T-cell (primary cell): Measurements from ENCODE around the gene ZNF106. TPM values are rescaled to one million over a fixed set of nuclear protein-coding genes. Genes with fewer than 3 reads are reported as not detected.

Source experiments
- ATAC-seq, 4 experiments: fragments of 200-7000 bp in 3 of 4; fragments of 150-1000 bp in 1 of 4; cut with Tn5 transposase; replicated peaks in 1 of 4; 1 replicate in 3 of 4; 2 replicates in 1 of 4; pipeline ENCODE4 v1.10.0; 2021; ENCODE audit warnings: moderate library complexity in 3 of 4, mild to moderate bottlenecking in 2 of 4, moderate number of reproducible peaks in 1 of 4
- CTCF ChIA-PET, 2 donors: fragments of 300-600 bp; sonication (Branson Sonifier 250); formaldehyde crosslinking; loops; one replicate each; lab custom pipeline; 2022; ENCODE audit warnings: antibody characterized with exemption in 2 of 2; lab: Charles Lee
- POLR2A ChIA-PET, 2 donors: fragments of 300-600 bp; sonication (Branson Sonifier 250); formaldehyde crosslinking; loops; one replicate each; lab custom pipeline; 2022; ENCODE audit warnings: antibody characterized with exemption in 2 of 2; lab: Charles Lee
- DNase-seq, 35 experiments: peaks; one replicate each; pipeline versions ENCODE4 v3.0.0 to v3.0.0-alpha.2; 2013 to 2023
- H3K27ac ChIP-seq: one replicate; pipeline ENCODE4 v1.5.1; 2013; ENCODE audit warnings: low read length
- H3K27me3 ChIP-seq, 2 experiments: replicated peaks in 1 of 2; 1 replicate in 1 of 2; 2 replicates in 1 of 2; pipeline versions ENCODE4 v1.6.1 to v1.7.0; 2013; ENCODE audit warnings: low read length in 1 of 2, mixed read lengths in 1 of 2; ENCODE audit not compliant: control insufficient read depth in 2 of 2, insufficient read depth in 2 of 2; ENCODE audit errors: extremely low read depth in 1 of 2
- H3K36me3 ChIP-seq, 2 donors: 1 replicate in 1 of 2; 2 replicates in 1 of 2; pipeline versions ENCODE4 v1.6.1 to v1.7.0; 2013; ENCODE audit warnings: low read length in 1 of 2; ENCODE audit not compliant: control insufficient read depth in 2 of 2, insufficient read depth in 1 of 2; ENCODE audit errors: extremely low read depth in 1 of 2
- H3K4me1 ChIP-seq, 2 experiments: 1 replicate in 1 of 2; 2 replicates in 1 of 2; pipeline versions ENCODE4 v1.6.1 to v1.7.0; 2013; ENCODE audit warnings: low read length in 2 of 2, mixed read lengths in 1 of 2; ENCODE audit not compliant: insufficient read depth in 2 of 2, control insufficient read depth in 1 of 2; ENCODE audit errors: extremely low read depth in 1 of 2
- H3K4me3 ChIP-seq, 2 donors: 1 replicate in 1 of 2; 2 replicates in 1 of 2; pipeline versions ENCODE4 v1.5.1 to v1.7.0; 2013; ENCODE audit warnings: mild to moderate bottlenecking in 2 of 2, low read length in 1 of 2, moderate library complexity in 1 of 2; ENCODE audit not compliant: control insufficient read depth in 1 of 2; ENCODE audit errors: extremely low read depth in 1 of 2
- H3K9me3 ChIP-seq: 2 replicates; pipeline ENCODE4 v1.7.0; 2013
- H3K27ac Mint-ChIP-seq, 2 donors: one replicate each; pipeline ENCODE4 v1.8.0; 2020 to 2021; ENCODE audit warnings: mild to moderate bottlenecking in 2 of 2, mixed read lengths in 2 of 2
- H3K27me3 Mint-ChIP-seq, 2 donors: one replicate each; pipeline ENCODE4 v1.8.0; 2021 to 2022; ENCODE audit warnings: mixed read lengths in 2 of 2
- H3K36me3 Mint-ChIP-seq: one replicate; pipeline ENCODE4 v1.8.0; 2021; ENCODE audit warnings: mixed read lengths
- H3K4me1 Mint-ChIP-seq, 3 donors: one replicate each; pipeline ENCODE4 v1.8.0; 2020 to 2022; ENCODE audit warnings: mixed read lengths in 3 of 3, mild to moderate bottlenecking in 1 of 3
- H3K4me3 Mint-ChIP-seq, 3 donors: one replicate each; pipeline ENCODE4 v1.8.0; 2020 to 2022; ENCODE audit warnings: mild to moderate bottlenecking in 3 of 3, mixed read lengths in 3 of 3, moderate library complexity in 3 of 3
- H3K9me3 Mint-ChIP-seq, 3 donors: one replicate each; pipeline ENCODE4 v1.8.0; 2020 to 2022; ENCODE audit warnings: mixed read lengths in 3 of 3
- WGBS: methylation state at CpG from one replicate; pipeline ENCODE4 v1.1.5; 2013; ENCODE audit warnings: missing lambda C conversion rate; ENCODE audit not compliant: insufficient coverage; 5-methylcytosine and 5-hydroxymethylcytosine counted together
- total RNA-seq, 35 experiments: library from RNA in 6 of 35; stranded (reverse) in 6 of 35; fragments of 120-200 nt in 1 of 35; gene quantifications; one replicate each; pipeline versions ENCODE4 v1.2.1 to v1.2.4 and lab custom pipeline; 2013 to 2026

The ZNF106 gene
- total RNA-seq, 5 donors from 2014 or later (not counting 1 experiment from before 2014, with no cell fraction given) = 33.1 to 41.1 (median 36.7) TPM

DNA sequence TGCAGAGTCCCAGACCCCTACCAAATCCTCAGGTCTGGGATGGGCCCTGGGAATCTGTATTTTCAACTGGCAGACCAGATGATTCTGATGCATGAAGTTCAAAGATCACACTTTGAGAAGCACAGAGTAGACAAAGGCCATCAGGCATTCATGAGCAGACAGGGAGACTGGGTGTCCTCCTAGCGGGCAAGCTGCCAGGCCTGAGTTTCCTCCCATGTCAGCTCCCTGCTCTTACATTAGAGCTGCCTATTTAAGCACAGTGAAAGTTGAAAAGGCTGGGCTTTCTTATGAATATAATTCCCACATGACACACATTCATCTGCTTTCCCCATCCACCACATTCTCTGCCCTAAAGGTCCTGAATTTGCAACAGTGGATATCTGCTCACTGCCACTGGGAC lies 117.7 kb downstream of the ZNF106 start:
- no CpG with 5 or more reads among the region's 1 CpG for WGBS
- H3K27ac Mint-ChIP-seq = no peak overlapping the region
- no peaks in the 10 kb centered on the region for H3K9me3 ChIP-seq
- no peak overlapping the region for H3K27ac ChIP-seq
- peaks cover 10% of the 10 kb centered on the region for H3K36me3 Mint-ChIP-seq
- no peaks in the 10 kb centered on the region for H3K27me3 Mint-ChIP-seq
- DNase-seq (no peak), ATAC-seq (no peak)
- H3K27me3 ChIP-seq = no peaks in the 10 kb centered on the region
- no peaks in the 10 kb centered on the region for H3K4me1 ChIP-seq
- H3K4me3 Mint-ChIP-seq = no peak overlapping the region
- no peak overlapping the region for H3K4me3 ChIP-seq
- peaks cover 7 to 11% (median 7%) of the 10 kb centered on the region in 3 donors for H3K9me3 Mint-ChIP-seq
- CTCF ChIA-PET = no interaction called here
- H3K4me1 Mint-ChIP-seq = no peaks in the 10 kb centered on the region
- POLR2A ChIA-PET = no interaction called here
- H3K36me3 ChIP-seq = no peaks in the 10 kb centered on the region

GRCh38 chr15:42371096-42371495 lies 119.8 kb downstream of the ZNF106 start:
- no peak for ATAC-seq
- CTCF ChIA-PET = interaction anchor here in 1 of 2 donors (0.8 kb wide), 1 partner anchor 28 kb away, joined by 3 read pairs; no protein-coding TSS in a partner anchor
- no peaks in the 10 kb centered on the region for H3K27me3 Mint-ChIP-seq

DNA sequence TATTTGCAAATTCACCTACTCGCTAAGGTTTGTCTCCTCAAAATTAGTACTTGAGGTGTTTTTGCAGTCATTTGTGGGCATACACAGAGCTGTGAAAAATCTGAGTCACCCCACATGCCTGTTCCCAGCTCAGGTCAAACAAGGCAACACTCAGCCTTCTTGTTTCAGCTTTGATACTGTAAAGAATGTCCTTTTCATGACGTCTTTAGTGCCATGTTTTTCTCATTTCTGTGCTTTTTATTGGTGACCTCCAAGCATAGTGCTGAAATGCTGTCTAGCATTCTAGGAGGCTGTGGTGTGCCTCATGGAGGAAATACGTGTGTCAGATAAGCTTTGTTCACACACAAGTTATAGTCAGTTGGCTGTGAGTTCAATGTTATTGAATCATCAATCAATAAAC lies 122.8 kb downstream of the ZNF106 start:
- Histone ChIP-seq H3K4me3 (no peak overlapping the region), H3K27ac (no peak overlapping the region), H3K36me3 (no peaks in the 10 kb centered on the region), H3K4me1 (no peaks in the 10 kb centered on the region), H3K27me3 (no peaks in the 10 kb centered on the region), H3K9me3 (no peaks in the 10 kb centered on the region)
- no peak for ATAC-seq
- ChIA-PET CTCF (no interaction called here), POLR2A (no interaction called here)
- Mint-ChIP-seq H3K4me1 (no peaks in the 10 kb centered on the region), H3K27me3 (no peaks in the 10 kb centered on the region), H3K9me3 (no peaks in the 10 kb centered on the region), H3K4me3 (no peak overlapping the region), H3K36me3 (peaks cover 12% of the 10 kb centered on the region), H3K27ac (no peak overlapping the region)
- WGBS = 75% methylated on average over 1 of the region's 3 CpGs
- no peak for DNase-seq

More at GRCh38 chr15:42371096-42371495, 119.8 kb downstream of the ZNF106 start:
- Histone ChIP-seq H3K4me1 (no peaks in the 10 kb centered on the region), H3K9me3 (no peaks in the 10 kb centered on the region), H3K27ac (no peak overlapping the region), H3K4me3 (no peak overlapping the region), H3K36me3 (no peaks in the 10 kb centered on the region), H3K27me3 (no peaks in the 10 kb centered on the region)
- no peak for DNase-seq
- no peaks in the 10 kb centered on the region for H3K4me1 Mint-ChIP-seq
- no peak overlapping the region for H3K27ac Mint-ChIP-seq
- peaks cover 3% of the 10 kb centered on the region for H3K36me3 Mint-ChIP-seq
- no peaks in the 10 kb centered on the region for H3K9me3 Mint-ChIP-seq
- POLR2A ChIA-PET = no interaction called here
- no peak overlapping the region for H3K4me3 Mint-ChIP-seq
- no CpG with 5 or more reads among the region's 2 CpGs for WGBS

DNA sequence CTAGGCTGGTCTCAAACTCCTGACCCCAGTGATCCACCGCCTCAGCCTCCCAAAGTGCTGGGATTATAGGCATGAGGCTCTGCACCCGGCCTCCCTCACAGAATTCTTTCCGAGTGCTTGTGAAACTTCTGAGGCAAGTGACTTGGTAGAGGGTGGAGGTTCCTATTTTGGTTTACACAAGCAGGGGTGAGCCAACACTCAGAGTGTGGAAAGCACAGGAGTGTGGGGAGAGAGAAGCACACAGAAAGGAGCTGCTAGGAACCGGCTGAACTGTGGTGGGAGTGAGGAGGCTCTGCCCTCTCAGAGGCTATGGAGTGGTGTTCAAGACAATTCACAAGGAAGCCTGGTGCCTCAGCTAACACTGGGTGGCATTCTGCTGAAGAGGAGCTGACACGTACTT lies 123.9 kb downstream of the ZNF106 start:
- no peaks in the 10 kb centered on the region for H3K27me3 Mint-ChIP-seq
- ChIA-PET POLR2A (no interaction called here), CTCF (interaction anchor here in 1 of 2 donors (0.6 kb wide), 1 partner anchor 177 kb away, joined by 4 read pairs; no protein-coding TSS in a partner anchor)
- H3K4me3 Mint-ChIP-seq = no peak overlapping the region
- H3K27me3 ChIP-seq = no peaks in the 10 kb centered on the region
- ATAC-seq = no peak
- peaks cover 15% of the 10 kb centered on the region for H3K36me3 Mint-ChIP-seq
- H3K4me3 ChIP-seq = no peak overlapping the region
- H3K27ac ChIP-seq = no peak overlapping the region
- no peak for DNase-seq
- WGBS = no CpG with 5 or more reads among the region's 5 CpGs
- H3K36me3 ChIP-seq = no peaks in the 10 kb centered on the region
- no peaks in the 10 kb centered on the region for H3K9me3 Mint-ChIP-seq
- no peaks in the 10 kb centered on the region for H3K4me1 Mint-ChIP-seq
- H3K9me3 ChIP-seq = no peaks in the 10 kb centered on the region
- H3K27ac Mint-ChIP-seq = no peak overlapping the region
- no peaks in the 10 kb centered on the region for H3K4me1 ChIP-seq

DNA sequence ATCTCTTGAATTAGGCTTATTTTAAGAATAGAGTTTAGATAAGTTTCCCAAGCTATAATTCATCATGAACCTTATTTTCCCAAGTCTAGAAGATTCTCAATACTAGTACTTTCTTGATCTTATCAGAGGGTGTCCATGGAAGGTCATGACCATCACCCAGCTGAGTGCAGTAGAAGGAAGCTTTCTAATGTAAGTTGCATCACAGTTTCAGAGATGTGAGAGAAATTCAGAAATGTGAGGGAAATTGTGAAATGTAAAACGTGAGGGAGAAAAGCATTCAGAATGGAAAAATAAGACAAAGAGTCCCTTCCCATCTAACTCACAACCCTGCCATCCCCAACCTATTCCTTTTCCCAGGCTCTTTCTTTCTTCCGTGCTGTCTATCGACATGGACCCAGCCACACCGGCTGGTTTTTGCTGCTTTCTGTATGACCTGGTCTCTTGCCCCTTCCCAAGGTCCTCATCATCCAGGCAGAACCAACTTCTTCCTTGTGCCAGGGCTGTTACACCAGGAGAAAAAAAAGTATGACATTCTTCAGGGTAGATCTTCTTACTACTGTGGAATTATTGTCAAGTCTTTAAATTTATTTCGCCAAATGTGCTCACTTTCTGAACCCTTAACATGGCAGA lies 124.9 kb downstream of the ZNF106 start:
- Mint-ChIP-seq H3K36me3 (peaks cover 23% of the 10 kb centered on the region), H3K4me3 (no peak overlapping the region), H3K27me3 (no peaks in the 10 kb centered on the region), H3K27ac (no peak overlapping the region), H3K4me1 (no peaks in the 10 kb centered on the region), H3K9me3 (no peaks in the 10 kb centered on the region)
- H3K36me3 ChIP-seq = no peaks in the 10 kb centered on the region
- H3K4me1 ChIP-seq = no peaks in the 10 kb centered on the region
- ATAC-seq (no peak), DNase-seq (no peak)
- POLR2A ChIA-PET = no interaction called here
- CTCF ChIA-PET = no interaction called here
- no peaks in the 10 kb centered on the region for H3K9me3 ChIP-seq
- no peaks in the 10 kb centered on the region for H3K27me3 ChIP-seq
- no peak overlapping the region for H3K27ac ChIP-seq
- no peak overlapping the region for H3K4me3 ChIP-seq
- WGBS = 94% methylated on average over 3 of the region's 5 CpGs

GRCh38 chr15:42364529-42364928 lies 126.4 kb downstream of the ZNF106 start:
- ChIA-PET POLR2A (no interaction called here), CTCF (no interaction called here)
- Histone ChIP-seq H3K4me3 (no peak overlapping the region), H3K27ac (no peak overlapping the region), H3K4me1 (no peaks in the 10 kb centered on the region), H3K36me3 (no peaks in the 10 kb centered on the region), H3K9me3 (no peaks in the 10 kb centered on the region), H3K27me3 (no peaks in the 10 kb centered on the region)
- Mint-ChIP-seq H3K4me3 (no peak overlapping the region), H3K27me3 (no peaks in the 10 kb centered on the region), H3K9me3 (no peaks in the 10 kb centered on the region), H3K4me1 (no peaks in the 10 kb centered on the region), H3K36me3 (peaks cover 30% of the 10 kb centered on the region), H3K27ac (no peak overlapping the region)
- WGBS = no CpG with 5 or more reads among the region's 1 CpG
- ATAC-seq (no peak), DNase-seq (no peak)

DNA sequence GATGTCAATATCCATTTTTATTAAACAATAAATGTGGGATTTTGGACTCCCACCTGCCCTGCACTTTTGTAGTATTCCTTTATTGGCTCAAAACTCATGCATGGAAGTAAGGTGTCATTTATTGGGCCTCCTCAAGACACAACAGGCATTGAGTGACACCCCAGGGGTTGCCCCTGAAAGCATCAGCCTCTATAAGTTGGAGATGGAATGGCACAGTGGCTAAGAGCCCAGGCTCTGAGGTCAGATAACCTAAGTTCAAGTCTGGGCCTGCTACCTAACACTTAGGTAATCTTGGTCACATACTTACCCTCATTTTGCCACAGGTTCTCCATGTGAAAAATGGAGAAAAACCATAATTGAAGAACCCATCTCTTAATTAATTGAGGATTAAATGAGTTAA lies 127.0 kb downstream of the ZNF106 start:
- H3K9me3 ChIP-seq = no peaks in the 10 kb centered on the region
- H3K4me3 Mint-ChIP-seq = no peak overlapping the region
- CTCF ChIA-PET = no interaction called here
- H3K36me3 ChIP-seq = no peaks in the 10 kb centered on the region
- no peaks in the 10 kb centered on the region for H3K27me3 Mint-ChIP-seq
- H3K36me3 Mint-ChIP-seq = peaks cover 36% of the 10 kb centered on the region
- no peaks in the 10 kb centered on the region for H3K4me1 Mint-ChIP-seq
- H3K4me1 ChIP-seq = no peaks in the 10 kb centered on the region
- H3K4me3 ChIP-seq = no peak overlapping the region
- no peaks in the 10 kb centered on the region for H3K9me3 Mint-ChIP-seq
- H3K27ac ChIP-seq = no peak overlapping the region
- H3K27me3 ChIP-seq = no peaks in the 10 kb centered on the region
- H3K27ac Mint-ChIP-seq = no peak overlapping the region
- DNase-seq (no peak), ATAC-seq (no peak)
- POLR2A ChIA-PET = no interaction called here
